Tibial nerve (tissue), 4 donors: Measurements from ENCODE around the gene CELSR1.

Source experiments
- CTCF ChIP-seq, 5 experiments: fragments of 200-600 bp in 3 of 5; fragments of 450-650 bp in 2 of 5; sonication (generic) in 3 of 5; IDR thresholded peaks; one replicate each; pipeline ENCODE4 v1.5.1; 2016 to 2019; ENCODE audit warnings: antibody characterized with exemption in 5 of 5, mild to moderate bottlenecking in 3 of 5, moderate library complexity in 2 of 5
- EP300 ChIP-seq, 2 donors: sonication (generic); formaldehyde crosslinking; IDR thresholded peaks; one replicate each; pipeline ENCODE4 v1.6.1; 2017; ENCODE audit warnings: antibody characterized with exemption in 2 of 2, mild to moderate bottlenecking in 1 of 2
- POLR2A ChIP-seq, 2 donors: fragments of 450-650 bp; IDR thresholded peaks; one replicate each; pipeline ENCODE4 v1.6.1; 2017; ENCODE audit warnings: antibody characterized with exemption in 2 of 2, mild to moderate bottlenecking in 2 of 2, moderate library complexity in 2 of 2

GRCh38 chr22:46401370-46401769, 136.1 kb downstream of the CELSR1 start:
- TF ChIP-seq CTCF (IDR thresholded peaks at IDR 0.05) (no peak), POLR2A (IDR thresholded peaks at IDR 0.05) (no peak), EP300 (IDR thresholded peaks at IDR 0.05) (no peak)
